Stimulated activated naive CD8-positive, alpha-beta T cell treated with anti-CD3 and anti-CD28 coated beads, Interleukin-15, amount 100 ng/mL, for 72 hours (primary cell): ENCODE results near the gene KDM4B.

ENCODE experiments used
- ATAC-seq: fragments of 150-1000 bp; cut with Tn5 transposase; 2 replicates; pipeline ENCODE4 v1.10.0; 2021; ENCODE audit warnings: mild to moderate bottlenecking, moderate library complexity
- DNase-seq, 2 donors: peaks; one replicate each; pipeline ENCODE4 v3.0.0; 2021 to 2022
- H3K27ac Mint-ChIP-seq, 2 donors: one replicate each; pipeline ENCODE4 v1.8.0; 2022; ENCODE audit warnings: mild to moderate bottlenecking in 2 of 2, mixed read lengths in 2 of 2, moderate library complexity in 2 of 2
- H3K27me3 Mint-ChIP-seq: one replicate; pipeline ENCODE4 v1.8.0; 2022; ENCODE audit warnings: mixed read lengths
- H3K4me1 Mint-ChIP-seq: one replicate; pipeline ENCODE4 v1.8.0; 2022; ENCODE audit warnings: mild to moderate bottlenecking, mixed read lengths
- H3K4me3 Mint-ChIP-seq, 2 donors: one replicate each; pipeline ENCODE4 v1.8.0; 2022; ENCODE audit warnings: mild to moderate bottlenecking in 2 of 2, mixed read lengths in 2 of 2, moderate library complexity in 1 of 2
- H3K9me3 Mint-ChIP-seq, 2 donors: one replicate each; pipeline ENCODE4 v1.8.0; 2022; ENCODE audit warnings: mixed read lengths in 2 of 2

KDM4B gene

DNA sequence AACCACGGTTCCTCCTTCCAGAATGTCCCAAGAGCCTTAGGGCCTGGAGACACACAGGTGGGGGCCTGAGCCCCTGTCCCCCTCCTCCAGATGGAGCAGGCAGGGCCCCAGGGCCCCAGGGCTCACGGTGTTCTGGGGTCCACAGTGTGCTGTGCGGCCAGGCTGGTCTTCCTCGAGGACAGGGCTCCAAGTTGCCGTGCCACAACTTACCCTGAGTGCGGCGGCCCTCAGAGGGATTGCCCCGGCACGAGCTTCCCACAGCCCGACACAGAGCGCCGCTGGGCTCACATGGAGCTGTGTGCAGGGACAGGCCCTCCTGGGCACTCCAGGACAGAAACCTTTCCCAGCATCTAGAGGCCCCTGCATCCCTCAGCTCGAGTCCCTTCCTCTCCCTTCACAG, 160.8 kb downstream of the KDM4B start:
- no peaks in the 10 kb centered on the region for H3K9me3 Mint-ChIP-seq
- H3K27ac Mint-ChIP-seq = peak overlapping the region; percentile 95 to 97
- DNase-seq (no peak), ATAC-seq (no peak)
- H3K4me1 Mint-ChIP-seq = peaks cover 89% of the 10 kb centered on the region
- no peaks in the 10 kb centered on the region for H3K27me3 Mint-ChIP-seq
- H3K4me3 Mint-ChIP-seq = peak overlapping the region; percentile 84 to 97

DNA sequence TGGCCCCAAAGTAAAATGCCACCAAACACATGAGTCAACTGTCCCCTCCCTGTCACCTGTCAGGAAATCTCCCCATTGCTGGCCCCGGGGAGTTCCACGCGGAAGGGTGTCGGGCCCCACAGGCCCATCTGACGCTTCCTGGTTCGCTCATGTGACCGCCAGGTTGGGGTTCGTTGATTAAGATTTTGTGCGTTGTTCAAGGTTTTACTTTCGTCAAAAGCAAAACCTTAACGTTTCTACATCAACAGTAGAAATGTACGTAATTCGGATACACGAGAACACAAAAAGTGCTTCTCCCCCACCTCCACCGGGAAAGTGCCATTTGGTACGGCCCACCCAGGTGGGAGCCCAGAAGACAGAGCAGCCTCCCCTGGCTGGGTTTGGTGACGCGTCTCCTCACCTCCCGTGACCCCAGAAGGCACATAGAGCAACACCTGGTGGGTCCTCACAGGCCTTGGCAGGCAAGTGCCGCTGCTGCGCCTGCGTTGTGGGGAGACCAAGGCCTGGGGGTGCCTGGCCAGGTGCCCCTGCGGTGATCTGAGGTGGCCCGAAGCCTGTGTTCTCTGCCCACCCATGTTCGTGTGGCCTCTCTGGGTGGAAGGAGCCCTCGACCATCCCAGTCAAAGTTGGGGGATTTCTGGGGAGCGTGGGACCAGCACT, 161.6 kb downstream of the KDM4B start:
- Mint-ChIP-seq H3K4me3 (peak overlapping the region; percentile 84 to 97), H3K9me3 (no peaks in the 10 kb centered on the region), H3K27me3 (no peaks in the 10 kb centered on the region), H3K4me1 (peaks cover 90% of the 10 kb centered on the region), H3K27ac (peak overlapping the region; percentile 95 to 97)
- peak; percentile 78 for ATAC-seq
- DNase-seq = peak; percentile 72 to 79

GRCh38 chr19:5131031-5131505, 162.2 kb downstream of the KDM4B start:
- Mint-ChIP-seq H3K4me1 (peaks cover 90% of the 10 kb centered on the region), H3K9me3 (no peaks in the 10 kb centered on the region), H3K27me3 (no peaks in the 10 kb centered on the region), H3K4me3 (peak overlapping the region; percentile 84 to 97), H3K27ac (peak overlapping the region; percentile 95 to 97)
- peak; percentile 33 to 53 for DNase-seq
- peak; percentile 39 for ATAC-seq

DNA sequence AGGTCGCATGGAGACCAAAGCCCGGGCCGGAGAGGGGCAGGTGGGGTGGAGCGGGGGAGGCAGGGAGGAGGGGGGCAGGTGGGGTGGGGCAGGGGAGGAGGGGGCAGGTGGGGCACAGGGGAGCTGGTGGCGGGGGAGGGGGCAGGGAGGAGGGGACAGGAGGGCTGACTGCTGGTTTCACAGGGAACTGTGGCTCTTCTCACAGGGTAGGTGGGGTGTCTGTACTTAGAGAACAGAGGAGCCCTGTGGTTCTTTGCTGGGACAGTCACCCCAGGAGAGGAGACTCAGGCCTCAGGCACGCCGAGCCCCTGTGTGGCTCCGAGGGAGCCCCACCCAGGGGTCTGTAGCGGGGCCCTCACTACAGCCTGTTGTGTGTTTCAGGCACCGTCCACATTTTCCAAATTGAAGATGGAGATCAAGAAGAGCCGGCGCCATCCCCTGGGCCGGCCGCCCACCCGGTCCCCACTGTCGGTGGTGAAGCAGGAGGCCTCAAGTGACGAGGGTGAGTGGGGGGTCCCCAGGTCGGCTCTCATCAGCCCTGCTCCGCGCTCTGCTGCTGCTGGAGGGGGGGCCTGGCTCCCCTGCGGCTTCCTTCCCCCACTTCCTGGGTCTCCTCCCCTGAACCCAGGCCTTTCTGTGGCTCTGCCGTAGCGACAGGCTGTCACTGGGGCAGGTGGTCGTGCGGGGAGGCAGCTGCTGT, 162.7 kb downstream of the KDM4B start:
- no peaks in the 10 kb centered on the region for H3K9me3 Mint-ChIP-seq
- H3K4me3 Mint-ChIP-seq = peak overlapping the region; percentile 84 to 97
- DNase-seq (no peak), ATAC-seq (peak; percentile 12)
- H3K27ac Mint-ChIP-seq = peak overlapping the region; percentile 50 to 97
- no peaks in the 10 kb centered on the region for H3K27me3 Mint-ChIP-seq
- peaks cover 90% of the 10 kb centered on the region for H3K4me1 Mint-ChIP-seq

DNA sequence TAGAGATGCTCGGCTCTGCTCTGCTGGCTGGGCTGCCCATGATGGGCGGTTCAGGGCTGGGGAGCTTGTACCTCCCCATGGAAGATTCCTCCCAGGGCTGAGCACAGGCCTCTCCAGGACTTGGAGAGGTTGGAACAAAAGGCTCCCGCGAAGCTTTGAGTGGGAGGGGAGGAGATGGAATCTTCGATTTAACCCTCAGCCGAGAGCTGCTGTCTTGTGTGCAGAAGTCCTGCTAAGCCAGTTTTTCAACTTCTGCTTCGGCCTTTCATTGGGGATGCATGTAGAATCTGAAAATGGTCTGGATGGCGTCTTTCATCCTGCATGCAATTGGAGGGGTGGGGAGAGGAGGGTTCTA, 163.3 kb downstream of the KDM4B start:
- H3K27ac Mint-ChIP-seq = peak overlapping the region in 1 of 2 donors; percentile 94
- peak overlapping the region; percentile 84 to 97 for H3K4me3 Mint-ChIP-seq
- no peaks in the 10 kb centered on the region for H3K27me3 Mint-ChIP-seq
- DNase-seq = no peak
- H3K9me3 Mint-ChIP-seq = no peaks in the 10 kb centered on the region
- no peak for ATAC-seq
- H3K4me1 Mint-ChIP-seq = peaks cover 90% of the 10 kb centered on the region

- Mint-ChIP-seq H3K4me3 (peak overlapping the region; percentile 84 to 97), H3K27ac (peak overlapping the region in 1 of 2 donors; percentile 46), H3K9me3 (no peaks in the 10 kb centered on the region), H3K4me1 (peaks cover 90% of the 10 kb centered on the region), H3K27me3 (no peaks in the 10 kb centered on the region)
- ATAC-seq (no peak), DNase-seq (no peak)
Measured at GRCh38 chr19:5132698-5133651, 164.1 kb downstream of the KDM4B start.

- H3K27me3 Mint-ChIP-seq = no peaks in the 10 kb centered on the region
- H3K4me3 Mint-ChIP-seq = no peak overlapping the region
- peaks cover 94% of the 10 kb centered on the region for H3K4me1 Mint-ChIP-seq
- no peak for ATAC-seq
- no peaks in the 10 kb centered on the region for H3K9me3 Mint-ChIP-seq
- DNase-seq = no peak
- no peak overlapping the region for H3K27ac Mint-ChIP-seq
Measured at GRCh38 chr19:5133986-5134595, 165.2 kb downstream of the KDM4B start.

DNA sequence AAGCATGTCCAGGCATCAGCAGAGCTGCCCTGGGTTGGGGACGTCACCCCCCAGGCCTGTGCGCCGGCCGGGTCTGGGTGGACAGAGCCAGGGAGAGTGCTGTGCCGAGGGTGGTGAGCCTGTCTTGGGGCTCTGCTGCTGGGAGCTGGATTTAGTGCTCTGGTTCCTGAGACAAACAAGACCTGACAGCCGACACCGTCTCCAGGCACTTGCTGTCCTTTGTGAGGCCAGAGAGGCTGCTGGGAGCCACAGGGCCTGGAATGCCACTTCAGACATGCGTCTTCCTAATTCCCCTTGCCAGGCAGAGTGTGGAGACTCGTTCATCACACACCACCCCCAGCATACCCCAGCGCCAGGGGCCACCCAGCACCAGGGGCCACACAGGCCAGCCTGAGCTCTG, 165.8 kb downstream of the KDM4B start:
- Mint-ChIP-seq H3K4me3 (peak overlapping the region in 1 of 2 donors; percentile 27), H3K27ac (no peak overlapping the region), H3K27me3 (no peaks in the 10 kb centered on the region), H3K4me1 (peaks cover 94% of the 10 kb centered on the region), H3K9me3 (no peaks in the 10 kb centered on the region)
- no peak for ATAC-seq
- DNase-seq = no peak

DNA sequence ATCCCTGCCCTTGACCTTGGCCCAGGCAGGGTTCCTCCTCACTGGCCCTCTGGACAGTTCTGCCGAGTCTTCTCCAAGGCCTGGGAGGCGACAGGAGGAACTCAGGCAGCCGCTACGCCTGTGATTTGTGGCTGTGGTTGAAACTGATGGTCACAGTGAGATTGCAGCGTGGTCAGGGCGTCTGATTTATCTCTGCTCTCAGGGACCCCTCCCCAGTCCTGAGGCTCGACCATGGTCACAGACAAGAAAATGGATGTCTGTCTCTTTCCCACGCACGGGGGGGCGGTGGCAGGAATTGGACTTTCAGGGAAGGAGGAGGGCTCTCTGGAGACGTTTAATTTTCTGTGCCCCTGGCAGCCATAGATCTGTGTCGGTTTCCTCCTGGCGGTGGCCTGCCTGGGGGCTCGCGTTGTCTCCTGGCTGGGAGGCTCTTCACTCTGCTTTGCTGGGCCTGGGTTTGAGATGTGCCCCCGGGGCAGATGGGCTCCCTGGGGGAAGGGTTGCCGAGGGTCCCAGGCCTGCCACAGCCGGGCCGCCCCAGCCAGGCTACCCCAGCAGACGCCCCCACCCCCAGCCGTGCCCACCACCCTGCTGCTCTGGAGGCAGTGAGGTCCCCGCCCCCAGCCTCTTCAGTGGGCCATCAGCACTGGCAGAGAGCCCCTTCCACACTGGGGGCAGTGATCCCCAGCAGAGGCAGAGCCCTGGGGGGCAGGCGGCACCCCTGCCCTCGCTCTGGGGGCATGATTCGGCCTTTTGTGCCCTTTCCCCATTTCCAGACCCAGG, 167.4 kb downstream of the KDM4B start:
- ATAC-seq (no peak), DNase-seq (no peak)
- Mint-ChIP-seq H3K27ac (no peak overlapping the region), H3K27me3 (no peaks in the 10 kb centered on the region), H3K4me1 (peaks cover 94% of the 10 kb centered on the region), H3K9me3 (no peaks in the 10 kb centered on the region), H3K4me3 (no peak overlapping the region)

- ATAC-seq (no peak), DNase-seq (no peak)
- Mint-ChIP-seq H3K27ac (peak overlapping the region in 1 of 2 donors; percentile 89), H3K4me1 (peaks cover 94% of the 10 kb centered on the region), H3K27me3 (no peaks in the 10 kb centered on the region), H3K4me3 (no peak overlapping the region), H3K9me3 (no peaks in the 10 kb centered on the region)
Measured at GRCh38 chr19:5137114-5137513, 168.2 kb downstream of the KDM4B start.

GRCh38 chr19:5137571-5138124, 168.7 kb downstream of the KDM4B start:
- H3K9me3 Mint-ChIP-seq = no peaks in the 10 kb centered on the region
- H3K4me3 Mint-ChIP-seq = no peak overlapping the region
- peak overlapping the region in 1 of 2 donors; percentile 89 for H3K27ac Mint-ChIP-seq
- peaks cover 94% of the 10 kb centered on the region for H3K4me1 Mint-ChIP-seq
- DNase-seq = no peak
- ATAC-seq = no peak
- no peaks in the 10 kb centered on the region for H3K27me3 Mint-ChIP-seq

GRCh38 chr19:5138606-5139582, 170.0 kb downstream of the KDM4B start:
- H3K9me3 Mint-ChIP-seq = no peaks in the 10 kb centered on the region
- H3K27ac Mint-ChIP-seq = peak overlapping the region; percentile 86 to 93
- H3K4me1 Mint-ChIP-seq = peaks cover 95% of the 10 kb centered on the region
- peak; percentile 91 for ATAC-seq
- H3K4me3 Mint-ChIP-seq = peak overlapping the region; percentile 50 to 62
- peak; percentile 85 to 92 for DNase-seq
- H3K27me3 Mint-ChIP-seq = no peaks in the 10 kb centered on the region

- peaks cover 90% of the 10 kb centered on the region for H3K4me1 Mint-ChIP-seq
- peak overlapping the region in 1 of 2 donors; percentile 93 for H3K27ac Mint-ChIP-seq
- DNase-seq = no peak
- ATAC-seq = peak; percentile 1
- no peaks in the 10 kb centered on the region for H3K27me3 Mint-ChIP-seq
- H3K4me3 Mint-ChIP-seq = peak overlapping the region; percentile 50 to 62
- H3K9me3 Mint-ChIP-seq = no peaks in the 10 kb centered on the region
Measured at GRCh38 chr19:5139583-5140325, 170.8 kb downstream of the KDM4B start.
